GM21447 (cell line): ENCODE results near the gene C8B.

Experiments used
- ATAC-seq: cut with Tn5 transposase; IDR thresholded peaks from one replicate; pipeline ENCODE4 v1.9.1; 2021; ENCODE audit not compliant: unreplicated experiment

C8B gene

GRCh38 chr1:56972976-56973375 is 7.2 kb upstream of the C8B start:
- no peak for ATAC-seq

- ATAC-seq: no peak
Measured at GRCh38 chr1:56970280-56970679, 4.5 kb upstream of the C8B start.

GRCh38 chr1:56968878-56969495 is 3.2 kb upstream of the C8B start:
- no peak for ATAC-seq

GRCh38 chr1:56967900-56968832 is 2.4 kb upstream of the C8B start:
- ATAC-seq: no peak

GRCh38 chr1:56967355-56967754 is 1.5 kb upstream of the C8B start:
- ATAC-seq: no peak

- ATAC-seq: no peak
Measured at GRCh38 chr1:56966698-56966999, 834 bp upstream of the C8B start.

- ATAC-seq: no peak
Measured at GRCh38 chr1:56965191-56965590, 624 bp downstream of the C8B start.

GRCh38 chr1:56964349-56965017 is 1.3 kb downstream of the C8B start:
- no peak for ATAC-seq

- ATAC-seq: no peak
Measured at GRCh38 chr1:56963667-56964066, 2.1 kb downstream of the C8B start.

GRCh38 chr1:56961426-56961825 is 4.4 kb downstream of the C8B start:
- no peak for ATAC-seq

GRCh38 chr1:56958526-56958925 is 7.3 kb downstream of the C8B start:
- ATAC-seq: no peak

- no peak for ATAC-seq
Measured at GRCh38 chr1:56957931-56958330, 7.9 kb downstream of the C8B start.

GRCh38 chr1:56954664-56955063 is 11.2 kb downstream of the C8B start:
- no peak for ATAC-seq

GRCh38 chr1:56953386-56953785 is 12.4 kb downstream of the C8B start:
- ATAC-seq: no peak

- ATAC-seq: no peak
Measured at GRCh38 chr1:56952501-56952900, 13.3 kb downstream of the C8B start.

GRCh38 chr1:56948403-56949023 is 17.3 kb downstream of the C8B start:
- ATAC-seq: no peak

- no peak for ATAC-seq
Measured at GRCh38 chr1:56940039-56940438, 25.8 kb downstream of the C8B start.

GRCh38 chr1:56939209-56939608 is 26.6 kb downstream of the C8B start:
- ATAC-seq: no peak

- no peak for ATAC-seq
Measured at GRCh38 chr1:56938646-56939045, 27.2 kb downstream of the C8B start.

GRCh38 chr1:56934430-56935060 is 31.3 kb downstream of the C8B start:
- ATAC-seq: no peak

- ATAC-seq: no peak
Measured at GRCh38 chr1:56933606-56934005, 32.2 kb downstream of the C8B start.
